ENCODE data around the gene BCLAF3. TPM values are rescaled to one million over a fixed set of nuclear protein-coding genes. Genes with fewer than 3 reads are reported as not detected.

BCLAF3 gene
- total RNA-seq, 1 experiment from 2014 or later, result 6.0 TPM

GRCh38 chrX:20037186-20037585, 46.3 kb upstream of the BCLAF3 start:
- in situ Hi-C loops (cut with HindIII; ENCODE audit: low pct_unique_long_range_greater_than_20kb, low sequenced_read_pairs), result no loop called here
- intact Hi-C loops (cut with micrococcal nuclease; ENCODE audit: unreplicated experiment), result no loop called here
- POLR2A ChIA-PET, result no interaction called here
- no peak overlapping the region for H3K4me3 ChIP-seq (ENCODE audit: low read depth in 2 of 2, low read length in 2 of 2)
- H3K4me1 ChIP-seq (ENCODE audit: control insufficient read depth, insufficient read depth, low read length), result no peaks in the 10 kb centered on the region
- no peaks in the 10 kb centered on the region for H3K36me3 ChIP-seq (ENCODE audit: control insufficient read depth, insufficient read depth, low read length)
- no peaks in the 10 kb centered on the region for H3K9me3 ChIP-seq (ENCODE audit: control insufficient read depth, insufficient read depth, low read depth, low read length)
- CTCF ChIA-PET, result no interaction called here
- TF ChIP-seq REST (IDR thresholded peaks at IDR 0.05; ENCODE audit: insufficient read depth in 1 of 2, low read depth in 2 of 2, low read length in 1 of 2), result no peak
- no peak for TF ChIP-seq CTCF (IDR thresholded peaks at IDR 0.05)
- TF ChIP-seq POLR2AphosphoS5 (IDR thresholded peaks at IDR 0.05; ENCODE audit: low read depth, low read length), result no peak
- no peak for TF ChIP-seq SIN3A (IDR thresholded peaks at IDR 0.05; ENCODE audit: borderline replicate concordance, insufficient read depth, low read depth, low read length)
- no peak for TF ChIP-seq TCF7L2 (IDR thresholded peaks at IDR 0.05; ENCODE audit: low read depth, low read length)
- no peak for ATAC-seq
- BruUV-seq (replicated peaks), result no TSS peak
- H3K27ac ChIP-seq (ENCODE audit: low read length), result no peak overlapping the region
- H3K27me3 ChIP-seq (ENCODE audit: control insufficient read depth, insufficient read depth, low read length), result no peaks in the 10 kb centered on the region
- no peak for DNase-seq (ENCODE audit: low read depth, low spot score)

- DNase-seq (ENCODE audit: low read depth, low spot score) (no peak), ATAC-seq (no peak)
- Histone ChIP-seq H3K9me3 (ENCODE audit: control insufficient read depth, insufficient read depth, low read depth, low read length) (no peaks in the 10 kb centered on the region), H3K27me3 (ENCODE audit: control insufficient read depth, insufficient read depth, low read length) (no peaks in the 10 kb centered on the region), H3K27ac (ENCODE audit: low read length) (no peak overlapping the region), H3K4me3 (ENCODE audit: low read depth in 2 of 2, low read length in 2 of 2) (no peak overlapping the region), H3K4me1 (ENCODE audit: control insufficient read depth, insufficient read depth, low read length) (no peaks in the 10 kb centered on the region), H3K36me3 (ENCODE audit: control insufficient read depth, insufficient read depth, low read length) (no peaks in the 10 kb centered on the region)
- POLR2A ChIA-PET, result no interaction called here
- in situ Hi-C loops (cut with HindIII; ENCODE audit: low pct_unique_long_range_greater_than_20kb, low sequenced_read_pairs), result no loop called here
- TF ChIP-seq POLR2AphosphoS5 (IDR thresholded peaks at IDR 0.05; ENCODE audit: low read depth, low read length) (no peak), SIN3A (IDR thresholded peaks at IDR 0.05; ENCODE audit: borderline replicate concordance, insufficient read depth, low read depth, low read length) (no peak), CTCF (IDR thresholded peaks at IDR 0.05) (no peak), REST (IDR thresholded peaks at IDR 0.05; ENCODE audit: insufficient read depth in 1 of 2, low read depth in 2 of 2, low read length in 1 of 2) (no peak), TCF7L2 (IDR thresholded peaks at IDR 0.05; ENCODE audit: low read depth, low read length) (no peak)
- CTCF ChIA-PET, result no interaction called here
- intact Hi-C loops (cut with micrococcal nuclease; ENCODE audit: unreplicated experiment), result no loop called here
- no TSS peak for BruUV-seq (replicated peaks)
Observed at GRCh38 chrX:20032201-20032600, 41.3 kb upstream of the BCLAF3 start.
